HepG2 (cell line): ENCODE results near the gene MICAL3. TPM values are rescaled to one million over a fixed set of nuclear protein-coding genes. Genes with fewer than 3 reads are reported as not detected.

ENCODE experiments used
- ATAC-seq: fragments of 200-7000 bp; cut with Tn5 transposase; 3 replicates; pipeline ENCODE4 v1.9.1; 2020; ENCODE audit warnings: mild to moderate bottlenecking, moderate library complexity
- BruUV-seq: library from RNA; stranded (reverse); fragments of 400-500 nt; replicated peaks from 2 replicates; lab custom pipeline; 2021; lab: Mats Ljungman, UMichigan
- CTCF ChIA-PET: fragments of 300-600 bp; formaldehyde crosslinking; extraction: SDS; loops from one replicate; lab custom pipeline; 2021; ENCODE audit warnings: low total read pairs, inconsistent platforms, low intra/inter-chr PET ratio; lab: Yijun Ruan, JAX
- POLR2A ChIA-PET: fragments of 350-600 bp; sonication (Branson Sonifier 250); formaldehyde crosslinking; loops from one replicate; lab custom pipeline; 2020; ENCODE audit warnings: antibody characterized with exemption, inconsistent platforms; lab: Yijun Ruan, JAX
- DNase-seq: peaks from one replicate; pipeline ENCODE4 v3.0.0-alpha.2; 2015; ENCODE audit warnings: low spot score
- FAIRE-seq: peaks from 3 replicates; lab custom pipeline; 2011; peaks lifted over from hg19 to GRCh38; lab: Jason Lieb, UNC
- H2AFZ ChIP-seq: one replicate; pipeline ENCODE4 v1.6.1; 2011; ENCODE audit warnings: low read length, inconsistent platforms
- H3K27ac ChIP-seq: fragments of 300-600 bp; 3 replicates; pipeline ENCODE4 v1.8.0; 2011; ENCODE audit warnings: mixed run types, mild to moderate bottlenecking, mixed read lengths, low read length, inconsistent platforms; ENCODE audit not compliant: insufficient read depth; ENCODE audit errors: extremely low read length
- H3K27me3 ChIP-seq, 2 experiments: fragments of 200-600 bp in 1 of 2; 2 replicates in 1 of 2; 3 replicates in 1 of 2; pipeline versions ENCODE4 v1.6.0 to v1.8.0; 2011; ENCODE audit warnings: low read length in 2 of 2, mild to moderate bottlenecking in 2 of 2, moderate library complexity in 2 of 2, inconsistent platforms in 1 of 2; ENCODE audit not compliant: insufficient read depth in 2 of 2, control insufficient read depth in 1 of 2
- H3K36me3 ChIP-seq, 2 experiments: fragments of 200-600 bp in 1 of 2; replicated peaks in 1 of 2; 2 replicates in 1 of 2; 3 replicates in 1 of 2; pipeline versions ENCODE4 v1.5.1 to v1.8.0; 2011; ENCODE audit warnings: low read length in 2 of 2, inconsistent platforms in 1 of 2; ENCODE audit not compliant: insufficient read depth in 2 of 2, control insufficient read depth in 1 of 2
- H3K4me1 ChIP-seq: 2 replicates; pipeline ENCODE4 v1.5.1; 2012; ENCODE audit warnings: low read length, inconsistent platforms; ENCODE audit not compliant: insufficient read depth
- H3K4me2 ChIP-seq: 2 replicates; pipeline ENCODE4 v1.6.0; 2011; ENCODE audit warnings: low read depth, low read length, inconsistent platforms
- H3K4me3 ChIP-seq, 3 experiments: fragments of 200-600 bp in 1 of 3; sonication (generic), shearing (Covaris generic) in 1 of 3; replicated peaks in 1 of 3; 2 replicates each; pipeline ENCODE4 v1.5.1; 2011 to 2016; ENCODE audit warnings: low read length in 3 of 3, inconsistent platforms in 2 of 3, low read depth in 2 of 3, mild to moderate bottlenecking in 2 of 3, control low read depth in 1 of 3, mixed read lengths in 1 of 3; ENCODE audit not compliant: insufficient read depth in 1 of 3
- H3K79me2 ChIP-seq: one replicate; pipeline ENCODE4 v1.6.1; 2011; ENCODE audit warnings: low read length, inconsistent platforms; ENCODE audit not compliant: insufficient read depth
- H3K9ac ChIP-seq: 2 replicates; pipeline ENCODE4 v1.6.0; 2011; ENCODE audit warnings: mild to moderate bottlenecking, low read depth, low read length, inconsistent platforms; ENCODE audit not compliant: insufficient read depth
- H3K9me3 ChIP-seq: 2 replicates; pipeline ENCODE4 v1.5.1; 2012; ENCODE audit warnings: mild to moderate bottlenecking, low read length
- H4K20me1 ChIP-seq: 2 replicates; pipeline ENCODE4 v1.6.0; 2011; ENCODE audit warnings: inconsistent platforms, mild to moderate bottlenecking, low read length, moderate library complexity; ENCODE audit not compliant: insufficient read depth
- AHR ChIP-seq: IDR thresholded peaks from 2 replicates; pipeline ENCODE4 v1.6.1; 2018; ENCODE audit warnings: missing genetic modification reagents, missing compliant biosample characterization
- GTF3A ChIP-seq: sonication (generic); formaldehyde crosslinking; conservative IDR thresholded peaks from 2 replicates; pipeline ENCODE4 v1.4.0; 2020; ENCODE audit warnings: mild to moderate bottlenecking, missing genetic modification reagents
- HNRNPLL ChIP-seq: fragments of 200-400 bp; formaldehyde crosslinking; IDR thresholded peaks from 2 replicates; pipeline ENCODE4 v1.6.1; 2017; ENCODE audit warnings: mild to moderate bottlenecking, low read depth, low read length; ENCODE audit not compliant: poor library complexity, severe bottlenecking
- IKZF1 ChIP-seq: fragments of 450-650 bp; IDR thresholded peaks from 2 replicates; pipeline ENCODE4 v1.7.1; 2016
- RBM39 ChIP-seq: fragments of 200-400 bp; formaldehyde crosslinking; IDR thresholded peaks from one replicate; pipeline ENCODE4 v1.6.1; 2018; ENCODE audit warnings: antibody characterized with exemption, mild to moderate bottlenecking, low read depth, low read length; ENCODE audit not compliant: poor library complexity, severe bottlenecking
- ZBTB38 ChIP-seq: sonication (generic); formaldehyde crosslinking; IDR thresholded peaks from 2 replicates; pipeline ENCODE4 v1.5.1; 2020; ENCODE audit warnings: mild to moderate bottlenecking, missing genetic modification reagents
- ZBTB44 ChIP-seq: sonication (generic); formaldehyde crosslinking; IDR thresholded peaks from 2 replicates; pipeline ENCODE4 v1.4.0; 2020; ENCODE audit warnings: missing genetic modification reagents
- ZNF343 ChIP-seq: sonication (generic); formaldehyde crosslinking; IDR thresholded peaks from 2 replicates; pipeline ENCODE4 v1.4.0; 2020; ENCODE audit warnings: mild to moderate bottlenecking, missing genetic modification reagents
- ZNF350 ChIP-seq: sonication (generic); formaldehyde crosslinking; IDR thresholded peaks from 2 replicates; pipeline ENCODE4 v1.4.0; 2020; ENCODE audit warnings: mild to moderate bottlenecking, low read depth, missing genetic modification reagents, borderline replicate concordance
- ZNF501 ChIP-seq: sonication (generic); formaldehyde crosslinking; IDR thresholded peaks from 2 replicates; pipeline ENCODE4 v1.5.1; 2020; ENCODE audit warnings: mild to moderate bottlenecking, moderate library complexity, missing genetic modification reagents
- ZNF619 ChIP-seq: sonication (generic); formaldehyde crosslinking; IDR thresholded peaks from 2 replicates; pipeline ENCODE4 v1.4.0; 2020; ENCODE audit warnings: mild to moderate bottlenecking, missing genetic modification reagents
- ZNF766 ChIP-seq: sonication (generic); formaldehyde crosslinking; IDR thresholded peaks from 2 replicates; pipeline ENCODE4 v1.5.0; 2020; ENCODE audit warnings: missing genetic modification reagents, borderline replicate concordance
- WGBS: methylation state at CpG from one replicate; pipeline ENCODE4 v1.1.6; 2017; ENCODE audit warnings: low lambda C conversion rate; 5-methylcytosine and 5-hydroxymethylcytosine counted together
- in situ Hi-C: cut with HindIII; loops from 2 replicates; pipeline ENCODE4 v1.10.0; 2017; ENCODE audit warnings: low pct_unique_long_range_greater_than_20kb; ENCODE audit not compliant: extremely low pct_ligation_motif_present
- intact Hi-C: fragments of 100-400 bp; cut with micrococcal nuclease; formaldehyde crosslinking; loops from one replicate; pipeline ENCODE4 v1.10.0; 2022; ENCODE audit not compliant: unreplicated experiment
- polyA plus RNA-seq, 8 experiments: library from polyadenylated mRNA; depleted of rRNA in 3 of 8; stranded (reverse) in 7 of 8; unstranded in 1 of 8; fragments of >200 nt; fragmentation: Illumina TruSeq in 4 of 8; extraction: Trizol in 4 of 8; gene quantifications; 2 replicates each; pipeline versions ENCODE4 v1.2.1 to v1.2.3, GENCODE V29; 2011 to 2016; ENCODE audit warnings: low read depth in 4 of 8, missing spikeins in 1 of 8, mixed read lengths in 1 of 8; ENCODE audit not compliant: insufficient read depth in 1 of 8
- total RNA-seq, 5 experiments: library from RNA; depleted of rRNA; stranded (reverse); fragments of >200 nt; fragmentation: Illumina TruSeq; extraction: Trizol; gene quantifications; 2 replicates each; pipeline ENCODE4 v1.2.3, GENCODE V29; 2016; ENCODE audit warnings: low read depth in 1 of 5
- TF ChIP-seq, protein P1 (sequence below), 2 experiments: IDR thresholded peaks; 2 replicates each; pipeline ENCODE4 v1.6.1; 2011 to 2012; ENCODE audit warnings: low read length in 2 of 2, borderline replicate concordance in 1 of 2, low read depth in 1 of 2, mild to moderate bottlenecking in 1 of 2, moderate library complexity in 1 of 2
- TF ChIP-seq, protein P2 (sequence below): fragments of 450-650 bp; IDR thresholded peaks from 2 replicates; pipeline ENCODE4 v1.6.1; 2016
- TF ChIP-seq, protein P3 (sequence below): sonication (generic); formaldehyde crosslinking; IDR thresholded peaks from 2 replicates; pipeline ENCODE4 v1.5.0; 2020; ENCODE audit warnings: missing genetic modification reagents, mild to moderate bottlenecking, borderline replicate concordance

Gene MICAL3
- total and polyA plus RNA-seq, 2 of the 13 experiments (the other 11 are each of a cell fraction or from before 2014, with no cell fraction given): 5.3 to 12.5 TPM

DNA sequence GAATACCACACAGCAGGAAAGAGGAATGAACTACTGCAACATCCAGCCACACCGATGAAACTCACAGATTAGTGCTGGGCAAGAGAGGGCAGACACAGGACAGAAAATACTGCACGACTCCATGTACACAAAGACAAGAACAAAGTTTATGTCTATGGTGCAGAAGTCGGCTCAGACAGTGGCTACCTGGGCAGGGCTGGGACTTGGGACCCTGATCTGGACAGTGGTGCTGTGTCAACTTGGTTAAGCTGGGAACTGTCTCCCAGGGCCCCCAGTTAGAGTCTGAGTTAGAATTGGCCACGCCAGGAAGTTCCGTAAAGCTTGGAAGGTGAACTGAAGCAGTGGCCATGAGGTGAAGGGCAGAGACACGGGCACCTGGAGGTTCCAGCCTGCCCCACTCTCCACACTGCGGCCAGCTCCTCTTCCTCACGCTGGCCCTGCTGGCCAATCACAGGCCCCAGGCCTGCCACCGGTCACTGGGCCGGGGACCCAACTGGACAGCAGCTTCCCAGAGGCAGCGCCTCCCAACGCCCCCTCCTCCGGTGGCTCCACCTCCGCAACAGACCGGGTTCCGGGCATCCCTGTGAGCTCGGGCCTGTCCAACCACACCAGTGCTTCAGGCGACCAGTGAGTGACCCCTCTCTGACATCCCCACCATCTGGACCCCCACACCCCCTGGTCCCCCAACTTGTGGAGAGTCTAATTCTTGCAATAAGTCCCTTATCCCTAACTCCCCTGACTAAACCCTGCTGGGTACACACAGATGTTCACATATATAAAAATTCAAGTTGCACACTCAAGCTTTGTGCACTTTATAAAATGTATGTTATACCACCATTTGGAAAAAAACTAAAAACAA lies 93.7 kb downstream of the MICAL3 start:
- H2AFZ ChIP-seq: peak overlapping the region; percentile 16
- H3K36me3 ChIP-seq: no peaks in the 10 kb centered on the region
- intact Hi-C loops: loop anchor here (5.0 kb wide), 1 partner anchor 72 kb away; no protein-coding TSS in a partner anchor
- no TSS peak for BruUV-seq
- ATAC-seq: peak; percentile 96
- peak overlapping the region; percentile 25 for H3K9ac ChIP-seq
- WGBS: 4% methylated on average over 5 of the region's 18 CpGs
- ChIA-PET CTCF (no interaction called here), POLR2A (interaction anchor here (1.5 to 2.2 kb wide), 2 partner anchors 10 to 147 kb away, joined by 4 to 9 read pairs; partner anchors contain the start of gene PEX26)
- in situ Hi-C loops: no loop called here
- no peaks in the 10 kb centered on the region for H3K27me3 ChIP-seq
- H3K4me1 ChIP-seq: peaks cover 27% of the 10 kb centered on the region
- peak overlapping the region; percentile 65 for H3K27ac ChIP-seq
- peak overlapping the region; percentile 75 for H3K4me2 ChIP-seq
- peaks cover 35% of the 10 kb centered on the region for H3K79me2 ChIP-seq
- H3K4me3 ChIP-seq: peak overlapping the region; percentile 17 to 47 (median 24); a peak in 5 of 6 replicates
- DNase-seq: peak; percentile 72
- no peaks in the 10 kb centered on the region for H3K9me3 ChIP-seq
- peaks cover 4% of the 10 kb centered on the region; the same call in 1 of the 2 replicates for H4K20me1 ChIP-seq
- FAIRE-seq: peak; percentile 92
- TF ChIP-seq ZBTB38: peak; percentile 75; the same call in 1 of the 2 replicates
- TF ChIP-seq, protein P1, sequence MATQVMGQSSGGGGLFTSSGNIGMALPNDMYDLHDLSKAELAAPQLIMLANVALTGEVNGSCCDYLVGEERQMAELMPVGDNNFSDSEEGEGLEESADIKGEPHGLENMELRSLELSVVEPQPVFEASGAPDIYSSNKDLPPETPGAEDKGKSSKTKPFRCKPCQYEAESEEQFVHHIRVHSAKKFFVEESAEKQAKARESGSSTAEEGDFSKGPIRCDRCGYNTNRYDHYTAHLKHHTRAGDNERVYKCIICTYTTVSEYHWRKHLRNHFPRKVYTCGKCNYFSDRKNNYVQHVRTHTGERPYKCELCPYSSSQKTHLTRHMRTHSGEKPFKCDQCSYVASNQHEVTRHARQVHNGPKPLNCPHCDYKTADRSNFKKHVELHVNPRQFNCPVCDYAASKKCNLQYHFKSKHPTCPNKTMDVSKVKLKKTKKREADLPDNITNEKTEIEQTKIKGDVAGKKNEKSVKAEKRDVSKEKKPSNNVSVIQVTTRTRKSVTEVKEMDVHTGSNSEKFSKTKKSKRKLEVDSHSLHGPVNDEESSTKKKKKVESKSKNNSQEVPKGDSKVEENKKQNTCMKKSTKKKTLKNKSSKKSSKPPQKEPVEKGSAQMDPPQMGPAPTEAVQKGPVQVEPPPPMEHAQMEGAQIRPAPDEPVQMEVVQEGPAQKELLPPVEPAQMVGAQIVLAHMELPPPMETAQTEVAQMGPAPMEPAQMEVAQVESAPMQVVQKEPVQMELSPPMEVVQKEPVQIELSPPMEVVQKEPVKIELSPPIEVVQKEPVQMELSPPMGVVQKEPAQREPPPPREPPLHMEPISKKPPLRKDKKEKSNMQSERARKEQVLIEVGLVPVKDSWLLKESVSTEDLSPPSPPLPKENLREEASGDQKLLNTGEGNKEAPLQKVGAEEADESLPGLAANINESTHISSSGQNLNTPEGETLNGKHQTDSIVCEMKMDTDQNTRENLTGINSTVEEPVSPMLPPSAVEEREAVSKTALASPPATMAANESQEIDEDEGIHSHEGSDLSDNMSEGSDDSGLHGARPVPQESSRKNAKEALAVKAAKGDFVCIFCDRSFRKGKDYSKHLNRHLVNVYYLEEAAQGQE (IDR thresholded peaks at IDR 0.05; ENCODE audit: borderline replicate concordance in 1 of 2, low read depth in 1 of 2, low read length in 2 of 2): no peak
- no peak for TF ChIP-seq GTF3A
- TF ChIP-seq ZBTB44 (CRISPR knock-in tag): no peak
- TF ChIP-seq ZNF766 (CRISPR knock-in tag): no peak
- no peak for TF ChIP-seq HNRNPLL
- TF ChIP-seq RBM39: no peak
- TF ChIP-seq ZNF343 (CRISPR knock-in tag): no peak
- TF ChIP-seq ZNF501 (CRISPR knock-in tag): peak; percentile 37; the same call in 1 of the 2 replicates
- no peak for TF ChIP-seq ZNF619
- TF ChIP-seq, protein P2, sequence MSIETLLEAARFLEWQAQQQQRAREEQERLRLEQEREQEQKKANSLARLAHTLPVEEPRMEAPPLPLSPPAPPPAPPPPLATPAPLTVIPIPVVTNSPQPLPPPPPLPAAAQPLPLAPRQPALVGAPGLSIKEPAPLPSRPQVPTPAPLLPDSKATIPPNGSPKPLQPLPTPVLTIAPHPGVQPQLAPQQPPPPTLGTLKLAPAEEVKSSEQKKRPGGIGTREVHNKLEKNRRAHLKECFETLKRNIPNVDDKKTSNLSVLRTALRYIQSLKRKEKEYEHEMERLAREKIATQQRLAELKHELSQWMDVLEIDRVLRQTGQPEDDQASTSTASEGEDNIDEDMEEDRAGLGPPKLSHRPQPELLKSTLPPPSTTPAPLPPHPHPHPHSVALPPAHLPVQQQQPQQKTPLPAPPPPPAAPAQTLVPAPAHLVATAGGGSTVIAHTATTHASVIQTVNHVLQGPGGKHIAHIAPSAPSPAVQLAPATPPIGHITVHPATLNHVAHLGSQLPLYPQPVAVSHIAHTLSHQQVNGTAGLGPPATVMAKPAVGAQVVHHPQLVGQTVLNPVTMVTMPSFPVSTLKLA: no peak
- TF ChIP-seq IKZF1: no peak
- TF ChIP-seq, protein P3, sequence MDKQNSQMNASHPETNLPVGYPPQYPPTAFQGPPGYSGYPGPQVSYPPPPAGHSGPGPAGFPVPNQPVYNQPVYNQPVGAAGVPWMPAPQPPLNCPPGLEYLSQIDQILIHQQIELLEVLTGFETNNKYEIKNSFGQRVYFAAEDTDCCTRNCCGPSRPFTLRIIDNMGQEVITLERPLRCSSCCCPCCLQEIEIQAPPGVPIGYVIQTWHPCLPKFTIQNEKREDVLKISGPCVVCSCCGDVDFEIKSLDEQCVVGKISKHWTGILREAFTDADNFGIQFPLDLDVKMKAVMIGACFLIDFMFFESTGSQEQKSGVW (CRISPR knock-in tag): no peak
- TF ChIP-seq ZNF350 (CRISPR knock-in tag): no peak
- TF ChIP-seq AHR (CRISPR knock-in tag): no peak
